Endothelial cell of umbilical vein (primary cell): Measurements from ENCODE around the gene PAXX. TPM values are rescaled to one million over a fixed set of nuclear protein-coding genes. Genes with fewer than 3 reads are reported as not detected.

ENCODE experiments used
- BruUV-seq: library from RNA; stranded (reverse); fragments of 400-500 nt; replicated peaks from 2 replicates; lab custom pipeline; 2021; lab: Mats Ljungman, UMichigan
- CTCF ChIA-PET: fragments of 300-600, 350-600 bp; sonication (Branson Sonifier 250); formaldehyde crosslinking; loops from one replicate; lab custom pipeline; 2021; ENCODE audit warnings: antibody characterized with exemption, inconsistent platforms; lab: Charles Lee
- POLR2A ChIA-PET: fragments of 300-600, 350-600 bp; sonication (Branson Sonifier 250); formaldehyde crosslinking; loops from one replicate; lab custom pipeline; 2021; ENCODE audit warnings: antibody characterized with exemption, inconsistent platforms; lab: Charles Lee
- DNase-seq: peaks from one replicate; pipeline ENCODE4 v3.0.0-alpha.2; 2011; ENCODE audit warnings: low read depth, low spot score
- FAIRE-seq: peaks from 2 replicates; lab custom pipeline; 2011; peaks lifted over from hg19 to GRCh38; lab: Jason Lieb, UNC
- H2AFZ ChIP-seq: 2 replicates; pipeline ENCODE4 v1.6.0; 2012; ENCODE audit warnings: low read depth, low read length, control low read depth, inconsistent platforms
- H3K27ac ChIP-seq: 2 replicates; pipeline ENCODE4 v1.5.1; 2011; ENCODE audit warnings: low read depth, mild to moderate bottlenecking, control low read depth, low read length, moderate library complexity; ENCODE audit not compliant: insufficient read depth
- H3K27me3 ChIP-seq, 2 experiments: 2 replicates each; pipeline versions ENCODE4 v1.6.0 to v1.6.1; 2011; ENCODE audit warnings: low read length in 2 of 2, mixed read lengths in 1 of 2; ENCODE audit not compliant: control insufficient read depth in 2 of 2, insufficient read depth in 2 of 2
- H3K36me3 ChIP-seq, 2 experiments: 2 replicates in 1 of 2; 3 replicates in 1 of 2; pipeline ENCODE4 v1.5.1; 2011; ENCODE audit warnings: low read length in 2 of 2, mild to moderate bottlenecking in 1 of 2, moderate library complexity in 1 of 2; ENCODE audit not compliant: control insufficient read depth in 2 of 2, insufficient read depth in 2 of 2; ENCODE audit errors: extremely low read depth in 1 of 2
- H3K4me1 ChIP-seq: 3 replicates; pipeline ENCODE4 v1.5.1; 2011; ENCODE audit warnings: mild to moderate bottlenecking, low read length; ENCODE audit not compliant: control insufficient read depth, insufficient read depth; ENCODE audit errors: extremely low read depth
- H3K4me2 ChIP-seq: 2 replicates; pipeline ENCODE4 v1.6.1; 2011; ENCODE audit warnings: low read length, control low read depth, mixed read lengths; ENCODE audit not compliant: insufficient read depth
- H3K4me3 ChIP-seq, 3 experiments: fragments of 200-600 bp in 1 of 3; sonication (generic), shearing (Covaris generic) in 1 of 3; replicated peaks in 1 of 3; 2 replicates each; pipeline ENCODE4 v1.5.1; 2011 to 2016; ENCODE audit warnings: control low read depth in 3 of 3, low read length in 3 of 3, mild to moderate bottlenecking in 2 of 3, inconsistent platforms in 1 of 3, low read depth in 1 of 3, moderate library complexity in 1 of 3; ENCODE audit not compliant: insufficient read depth in 1 of 3
- H3K79me2 ChIP-seq: 2 replicates; pipeline ENCODE4 v1.6.0; 2012; ENCODE audit warnings: low read length, inconsistent platforms; ENCODE audit not compliant: control insufficient read depth, insufficient read depth
- H3K9ac ChIP-seq: replicated peaks from 2 replicates; pipeline ENCODE3; 2011; ENCODE audit warnings: low read length, control low read depth; ENCODE audit not compliant: insufficient read depth; ENCODE audit errors: extremely low read depth
- H3K9me1 ChIP-seq: replicated peaks from 3 replicates; pipeline ENCODE4 v1.6.0; 2011; ENCODE audit warnings: mild to moderate bottlenecking, low read length; ENCODE audit not compliant: control insufficient read depth, insufficient read depth; ENCODE audit errors: extremely low read depth
- H3K9me3 ChIP-seq: replicated peaks from 2 replicates; pipeline ENCODE4 v1.5.1; 2012; ENCODE audit warnings: low read length, inconsistent platforms; ENCODE audit not compliant: control insufficient read depth, insufficient read depth
- H4K20me1 ChIP-seq: replicated peaks from 2 replicates; pipeline ENCODE3; 2011; ENCODE audit warnings: mild to moderate bottlenecking, low read length; ENCODE audit not compliant: control insufficient read depth, insufficient read depth; ENCODE audit errors: extremely low read depth
- EZH2 ChIP-seq: IDR thresholded peaks from 2 replicates; pipeline ENCODE4 v1.6.1; 2012; ENCODE audit warnings: borderline replicate concordance, low read depth, mild to moderate bottlenecking, moderate library complexity, low read length, inconsistent platforms; ENCODE audit not compliant: severe bottlenecking
- FOS ChIP-seq: IDR thresholded peaks from 2 replicates; pipeline ENCODE4 v1.6.1; 2011; ENCODE audit warnings: mild to moderate bottlenecking, low read length, moderate library complexity, borderline replicate concordance; ENCODE audit not compliant: insufficient read depth
- GATA2 ChIP-seq: IDR thresholded peaks from 2 replicates; pipeline ENCODE4 v1.7.0; 2011; ENCODE audit warnings: low read depth, mild to moderate bottlenecking, moderate library complexity, mixed read lengths, low read length; ENCODE audit not compliant: insufficient read length, insufficient read depth
- JUN ChIP-seq: IDR thresholded peaks from 2 replicates; pipeline ENCODE4 v1.6.1; 2011; ENCODE audit warnings: borderline replicate concordance, low read depth; ENCODE audit not compliant: insufficient read length, insufficient read depth
- MYC ChIP-seq: IDR thresholded peaks from one replicate; pipeline ENCODE4 v1.6.1; 2011; ENCODE audit warnings: mild to moderate bottlenecking, low read depth, low read length
- POLR2A ChIP-seq: IDR thresholded peaks from 2 replicates; pipeline ENCODE4 v1.6.1; 2012; ENCODE audit warnings: low read depth, mild to moderate bottlenecking, control low read depth, low read length
- dilution Hi-C: fragments of 300-500 bp; cut with MboI; formaldehyde crosslinking; loops from one replicate; pipeline ENCODE4 v1.15.0; 2019; ENCODE audit warnings: low sequenced_read_pairs; ENCODE audit not compliant: extremely low pct_ligation_motif_present
- intact Hi-C: fragments of 100-400 bp; cut with micrococcal nuclease; formaldehyde crosslinking; loops from one replicate; pipeline ENCODE4 v1.10.0; 2022
- polyA plus RNA-seq, 4 experiments: library from polyadenylated mRNA; depleted of rRNA in 3 of 4; stranded (reverse) in 3 of 4; unstranded in 1 of 4; fragments of >200 nt; gene quantifications; 2 replicates each; pipeline versions ENCODE4 v1.2.1 to v1.2.3, GENCODE V29; 2011 to 2012; ENCODE audit warnings: missing spikeins in 1 of 4
- total RNA-seq: library from RNA; stranded (reverse); gene quantifications from 2 replicates; pipeline ENCODE4 v1.2.3, GENCODE V29; 2021
- TF ChIP-seq, protein P1 (sequence below), 2 donors: IDR thresholded peaks; 1 replicate in 1 of 2; 2 replicates in 1 of 2; pipeline ENCODE4 v1.5.1; 2011; ENCODE audit warnings: low read length in 2 of 2, mild to moderate bottlenecking in 2 of 2, moderate library complexity in 2 of 2, control low read depth in 1 of 2, inconsistent platforms in 1 of 2, low read depth in 1 of 2; ENCODE audit not compliant: insufficient read depth in 1 of 2; ENCODE audit errors: extremely low read depth in 1 of 2

PAXX gene
- total and polyA plus RNA-seq, 2 donors (not counting 3 experiments of a cell fraction or from before 2014, with no cell fraction given): 34.0 to 35.0 TPM

DNA sequence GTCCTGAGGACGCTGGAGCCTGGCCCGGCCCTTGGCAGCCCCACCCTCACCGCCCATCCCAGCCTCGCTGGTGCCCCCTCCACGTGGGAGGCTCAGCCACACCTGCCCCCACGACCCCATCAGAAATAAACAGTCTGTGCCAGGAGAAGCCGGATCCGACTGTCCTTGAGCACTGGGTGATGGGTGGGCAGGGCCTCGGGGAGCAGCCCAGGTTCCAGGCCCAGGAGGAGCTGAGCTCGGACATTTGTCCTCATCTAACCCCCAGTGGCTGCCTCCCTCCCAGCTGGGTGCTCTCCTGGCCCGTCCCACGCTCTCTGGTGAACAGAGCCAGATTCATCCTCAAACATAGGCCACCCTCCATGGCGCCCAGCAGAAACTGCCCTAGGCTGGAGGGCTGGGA lies 19.5 kb upstream of the PAXX start:
- H3K4me3 ChIP-seq: no peak overlapping the region
- no peaks in the 10 kb centered on the region for H3K36me3 ChIP-seq
- no peak for TF ChIP-seq MYC
- TF ChIP-seq EZH2: no peak
- no peak for TF ChIP-seq FOS
- no peak for TF ChIP-seq POLR2A
- TF ChIP-seq GATA2: no peak
- TF ChIP-seq, protein P1, sequence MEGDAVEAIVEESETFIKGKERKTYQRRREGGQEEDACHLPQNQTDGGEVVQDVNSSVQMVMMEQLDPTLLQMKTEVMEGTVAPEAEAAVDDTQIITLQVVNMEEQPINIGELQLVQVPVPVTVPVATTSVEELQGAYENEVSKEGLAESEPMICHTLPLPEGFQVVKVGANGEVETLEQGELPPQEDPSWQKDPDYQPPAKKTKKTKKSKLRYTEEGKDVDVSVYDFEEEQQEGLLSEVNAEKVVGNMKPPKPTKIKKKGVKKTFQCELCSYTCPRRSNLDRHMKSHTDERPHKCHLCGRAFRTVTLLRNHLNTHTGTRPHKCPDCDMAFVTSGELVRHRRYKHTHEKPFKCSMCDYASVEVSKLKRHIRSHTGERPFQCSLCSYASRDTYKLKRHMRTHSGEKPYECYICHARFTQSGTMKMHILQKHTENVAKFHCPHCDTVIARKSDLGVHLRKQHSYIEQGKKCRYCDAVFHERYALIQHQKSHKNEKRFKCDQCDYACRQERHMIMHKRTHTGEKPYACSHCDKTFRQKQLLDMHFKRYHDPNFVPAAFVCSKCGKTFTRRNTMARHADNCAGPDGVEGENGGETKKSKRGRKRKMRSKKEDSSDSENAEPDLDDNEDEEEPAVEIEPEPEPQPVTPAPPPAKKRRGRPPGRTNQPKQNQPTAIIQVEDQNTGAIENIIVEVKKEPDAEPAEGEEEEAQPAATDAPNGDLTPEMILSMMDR (IDR thresholded peaks at IDR 0.05; ENCODE audit: extremely low read depth in 1 of 2, insufficient read depth in 1 of 2, low read depth in 1 of 2, low read length in 2 of 2): no peak
- no peak for TF ChIP-seq JUN
- no peak overlapping the region for H3K4me2 ChIP-seq
- no peak for DNase-seq
- ChIA-PET POLR2A (no interaction called here), CTCF (no interaction called here)
- H3K9me1 ChIP-seq: no peaks in the 10 kb centered on the region
- H3K79me2 ChIP-seq: no peaks in the 10 kb centered on the region
- FAIRE-seq: no peak
- dilution Hi-C loops (no loop called here), intact Hi-C loops (no loop called here)
- H3K27ac ChIP-seq: no peak overlapping the region
- H3K27me3 ChIP-seq: no peaks in the 10 kb centered on the region
- H2AFZ ChIP-seq: no peak overlapping the region
- no TSS peak for BruUV-seq
- H4K20me1 ChIP-seq: no peaks in the 10 kb centered on the region
- no peaks in the 10 kb centered on the region for H3K4me1 ChIP-seq
- H3K9me3 ChIP-seq: no peaks in the 10 kb centered on the region
- H3K9ac ChIP-seq: no peak overlapping the region
